Ishikawa (cell line): Measurements from ENCODE around the gene SPON1.

Experiments
- CREB1 ChIP-seq: IDR thresholded peaks from 2 replicates; pipeline ENCODE4 v1.6.1; 2012; ENCODE audit warnings: low read depth
- EP300 ChIP-seq: IDR thresholded peaks from 2 replicates; pipeline ENCODE4 v1.6.1; 2012; ENCODE audit warnings: borderline replicate concordance
- NFIC ChIP-seq: IDR thresholded peaks from 2 replicates; pipeline ENCODE4 v1.6.1; 2012
- TAF1 ChIP-seq: IDR thresholded peaks from 2 replicates; pipeline ENCODE4 v1.6.1; 2012; ENCODE audit warnings: low read depth, mild to moderate bottlenecking
- TCF12 ChIP-seq: IDR thresholded peaks from 2 replicates; pipeline ENCODE4 v1.6.1; 2012; ENCODE audit warnings: low read depth
- TEAD4 ChIP-seq: IDR thresholded peaks from 2 replicates; pipeline ENCODE4 v1.6.1; 2012
- YY1 ChIP-seq: IDR thresholded peaks from 2 replicates; pipeline ENCODE4 v1.6.1; 2012; ENCODE audit warnings: low read depth
- ZBTB7A ChIP-seq: IDR thresholded peaks from 2 replicates; pipeline ENCODE4 v1.6.1; 2012; ENCODE audit warnings: low read depth
- TF ChIP-seq, protein P1 (sequence below): IDR thresholded peaks from 2 replicates; pipeline ENCODE4 v1.6.1; 2012
- TF ChIP-seq, protein P2 (sequence below): IDR thresholded peaks from 2 replicates; pipeline ENCODE4 v1.6.1; 2012; ENCODE audit warnings: low read depth, mild to moderate bottlenecking

- no peak for TF ChIP-seq CREB1
- no peak for TF ChIP-seq YY1
- TF ChIP-seq EP300, result no peak
- no peak for TF ChIP-seq TCF12
- no peak for TF ChIP-seq NFIC
- no peak for TF ChIP-seq TAF1
- TF ChIP-seq, protein P1, sequence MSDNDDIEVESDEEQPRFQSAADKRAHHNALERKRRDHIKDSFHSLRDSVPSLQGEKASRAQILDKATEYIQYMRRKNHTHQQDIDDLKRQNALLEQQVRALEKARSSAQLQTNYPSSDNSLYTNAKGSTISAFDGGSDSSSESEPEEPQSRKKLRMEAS, result no peak
- TF ChIP-seq TEAD4, result no peak
- no peak for TF ChIP-seq ZBTB7A
- TF ChIP-seq, protein P2, sequence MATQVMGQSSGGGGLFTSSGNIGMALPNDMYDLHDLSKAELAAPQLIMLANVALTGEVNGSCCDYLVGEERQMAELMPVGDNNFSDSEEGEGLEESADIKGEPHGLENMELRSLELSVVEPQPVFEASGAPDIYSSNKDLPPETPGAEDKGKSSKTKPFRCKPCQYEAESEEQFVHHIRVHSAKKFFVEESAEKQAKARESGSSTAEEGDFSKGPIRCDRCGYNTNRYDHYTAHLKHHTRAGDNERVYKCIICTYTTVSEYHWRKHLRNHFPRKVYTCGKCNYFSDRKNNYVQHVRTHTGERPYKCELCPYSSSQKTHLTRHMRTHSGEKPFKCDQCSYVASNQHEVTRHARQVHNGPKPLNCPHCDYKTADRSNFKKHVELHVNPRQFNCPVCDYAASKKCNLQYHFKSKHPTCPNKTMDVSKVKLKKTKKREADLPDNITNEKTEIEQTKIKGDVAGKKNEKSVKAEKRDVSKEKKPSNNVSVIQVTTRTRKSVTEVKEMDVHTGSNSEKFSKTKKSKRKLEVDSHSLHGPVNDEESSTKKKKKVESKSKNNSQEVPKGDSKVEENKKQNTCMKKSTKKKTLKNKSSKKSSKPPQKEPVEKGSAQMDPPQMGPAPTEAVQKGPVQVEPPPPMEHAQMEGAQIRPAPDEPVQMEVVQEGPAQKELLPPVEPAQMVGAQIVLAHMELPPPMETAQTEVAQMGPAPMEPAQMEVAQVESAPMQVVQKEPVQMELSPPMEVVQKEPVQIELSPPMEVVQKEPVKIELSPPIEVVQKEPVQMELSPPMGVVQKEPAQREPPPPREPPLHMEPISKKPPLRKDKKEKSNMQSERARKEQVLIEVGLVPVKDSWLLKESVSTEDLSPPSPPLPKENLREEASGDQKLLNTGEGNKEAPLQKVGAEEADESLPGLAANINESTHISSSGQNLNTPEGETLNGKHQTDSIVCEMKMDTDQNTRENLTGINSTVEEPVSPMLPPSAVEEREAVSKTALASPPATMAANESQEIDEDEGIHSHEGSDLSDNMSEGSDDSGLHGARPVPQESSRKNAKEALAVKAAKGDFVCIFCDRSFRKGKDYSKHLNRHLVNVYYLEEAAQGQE, result no peak
These were observed 250.5 kb downstream of the SPON1 start for GRCh38 chr11:14212986-14213385.
